Heart left ventricle (tissue), 13 donors: Measurements from ENCODE around the gene SPTBN2.

Experiments
- CTCF ChIP-seq, 12 donors: fragments of 200-600 bp; sonication (generic) in 4 of 12; IDR thresholded peaks; one replicate each; pipeline versions ENCODE4 v1.5.0 to v1.8.0; 2018 to 2022; ENCODE audit warnings: antibody characterized with exemption in 12 of 12, mild to moderate bottlenecking in 5 of 12
- POLR2A ChIP-seq, 2 donors: fragments of 450-650 bp; IDR thresholded peaks; one replicate each; pipeline ENCODE4 v1.6.1; 2017; ENCODE audit warnings: antibody characterized with exemption in 2 of 2, mild to moderate bottlenecking in 2 of 2, moderate library complexity in 2 of 2
- donor health status: ischemic (EF 13 %, LVEDD 7.1; RV severe dilation, severe dysfunction).
- donor health status: DM: no; HTN: yes; CAD: no.
- donor health status: DM: no; HTN: no; CAD: no.
- donor health status: ischemic (EF 25% LVEDD 6.9; RV normal size, moderate dysfunction).
- donor health status: ischemic (EF 25% LVEDD 5.7; RV mildly dilated, moderate dysfunction).
- donor health status: ischemic (EF 35%, LVEDD 5.7; RV mildly dilated, moderate dysfunction).
- donor health status: nonischemic (EF 11% LVEDD 7.7; RV severe dilation, severe dysfunction).
- donor health status: DM: yes; HTN: yes; CAD: no.
- donor health status: PGD.
- donor health status: ischemic (EF 29% LVEDD 5.4; RV normal size, mild dysfunction).
- donor health status: nonischemic (EF 23%, LVEDD 6.1; RV moderate dilation, normal function).

- TF ChIP-seq POLR2A (IDR thresholded peaks at IDR 0.05), result no peak
- no peak for TF ChIP-seq CTCF (IDR thresholded peaks at IDR 0.05)
These were observed 28.3 kb downstream of the SPTBN2 start for GRCh38 chr11:66700742-66701141.
